IMR-90 (cell line): ENCODE measurements around the gene GRPR. TPM values are rescaled to one million over a fixed set of nuclear protein-coding genes. Genes with fewer than 3 reads are reported as not detected.

Source experiments
- ATAC-seq: fragments of 200-7000 bp; cut with Tn5 transposase; 2 replicates; pipeline ENCODE4 v1.9.1; 2020; ENCODE audit warnings: low read depth, mild to moderate bottlenecking, moderate library complexity
- BruUV-seq: library from RNA; stranded (reverse); fragments of 400-500 nt; replicated peaks from 2 replicates; lab custom pipeline; 2021; lab: Mats Ljungman, UMichigan
- CTCF ChIA-PET: fragments of 300-600 bp; formaldehyde crosslinking; extraction: SDS; loops from one replicate; lab custom pipeline; 2021; ENCODE audit warnings: antibody characterized with exemption; lab: Yijun Ruan, JAX
- POLR2A ChIA-PET: fragments of 300-600 bp; sonication (Branson Sonifier 250); formaldehyde crosslinking; loops from one replicate; lab custom pipeline; 2022; ENCODE audit warnings: antibody characterized with exemption; ENCODE audit not compliant: unreplicated experiment; lab: Charles Lee
- DNase-seq: peaks from one replicate; pipeline ENCODE4 v3.0.0; 2013
- H2AFZ ChIP-seq: replicated peaks from 2 replicates; pipeline ENCODE3; 2013; ENCODE audit warnings: low read length, mild to moderate bottlenecking; ENCODE audit not compliant: poor library complexity
- H2AK5ac ChIP-seq: 2 replicates; pipeline ENCODE4 v1.6.1; 2013; ENCODE audit warnings: low read depth, low read length, inconsistent platforms
- H2AK9ac ChIP-seq: replicated peaks from 2 replicates; pipeline ENCODE3; 2013; ENCODE audit warnings: mild to moderate bottlenecking, low read depth, low read length, moderate library complexity; ENCODE audit not compliant: poor library complexity
- H2BK120ac ChIP-seq: 2 replicates; pipeline ENCODE4 v1.6.1; 2013; ENCODE audit warnings: low read depth, low read length, inconsistent platforms
- H2BK15ac ChIP-seq: 3 replicates; pipeline ENCODE4 v1.6.1; 2013; ENCODE audit warnings: low read depth, low read length, inconsistent platforms
- H2BK20ac ChIP-seq: 2 replicates; pipeline ENCODE4 v1.6.1; 2013; ENCODE audit warnings: low read depth, mild to moderate bottlenecking, inconsistent platforms, low read length, moderate library complexity
- H2BK5ac ChIP-seq: 2 replicates; pipeline ENCODE4 v1.6.1; 2013; ENCODE audit warnings: mild to moderate bottlenecking, low read depth, low read length, inconsistent platforms; ENCODE audit not compliant: poor library complexity, severe bottlenecking
- H3K14ac ChIP-seq: replicated peaks from 2 replicates; pipeline ENCODE4 v1.6.1; 2013; ENCODE audit warnings: low read depth, low read length, inconsistent platforms
- H3K18ac ChIP-seq: 2 replicates; pipeline ENCODE4 v1.6.1; 2013; ENCODE audit warnings: low read depth, low read length, control low read depth
- H3K23ac ChIP-seq: 2 replicates; pipeline ENCODE4 v1.6.1; 2013; ENCODE audit warnings: low read depth, low read length, inconsistent platforms
- H3K27ac ChIP-seq: 2 replicates; pipeline ENCODE4 v1.5.1; 2013; ENCODE audit warnings: mild to moderate bottlenecking, control low read depth, low read length; ENCODE audit not compliant: insufficient read depth
- H3K27me3 ChIP-seq: 2 replicates; pipeline ENCODE4 v1.6.1; 2013; ENCODE audit warnings: low read length; ENCODE audit not compliant: control insufficient read depth, insufficient read depth
- H3K36me3 ChIP-seq: 2 replicates; pipeline ENCODE4 v1.6.1; 2013; ENCODE audit warnings: low read length, mixed read lengths; ENCODE audit not compliant: control insufficient read depth, insufficient read depth
- H3K4ac ChIP-seq: 2 replicates; pipeline ENCODE4 v1.6.1; 2013; ENCODE audit warnings: low read depth, low read length, inconsistent platforms
- H3K4me1 ChIP-seq: 2 replicates; pipeline ENCODE4 v1.6.1; 2013; ENCODE audit warnings: low read length, mixed read lengths; ENCODE audit not compliant: control insufficient read depth, insufficient read depth
- H3K4me2 ChIP-seq: 2 replicates; pipeline ENCODE4 v1.6.1; 2013; ENCODE audit warnings: low read depth, mild to moderate bottlenecking, control low read depth, low read length, moderate library complexity
- H3K4me3 ChIP-seq: 2 replicates; pipeline ENCODE4 v1.5.1; 2013; ENCODE audit warnings: low read depth, mild to moderate bottlenecking, control low read depth, low read length, moderate library complexity; ENCODE audit not compliant: insufficient read depth
- H3K56ac ChIP-seq: 2 replicates; pipeline ENCODE4 v1.6.1; 2013; ENCODE audit warnings: low read length, inconsistent platforms; ENCODE audit not compliant: insufficient read depth; ENCODE audit errors: extremely low read depth
- H3K79me1 ChIP-seq, 2 experiments: 2 replicates each; pipeline ENCODE4 v1.6.1; 2013; ENCODE audit warnings: low read length in 2 of 2, inconsistent platforms in 1 of 2, low read depth in 1 of 2
- H3K9ac ChIP-seq: 2 replicates; pipeline ENCODE4 v1.6.1; 2013; ENCODE audit warnings: low read depth, low read length, control low read depth
- H3K9me1 ChIP-seq: 2 replicates; pipeline ENCODE4 v1.6.1; 2013; ENCODE audit warnings: low read length, inconsistent platforms; ENCODE audit not compliant: insufficient read depth
- H3K9me3 ChIP-seq: 2 replicates; pipeline ENCODE4 v1.6.1; 2013; ENCODE audit warnings: low read length; ENCODE audit not compliant: control insufficient read depth, insufficient read depth
- H4K20me1 ChIP-seq: 2 replicates; pipeline ENCODE4 v1.6.1; 2013; ENCODE audit warnings: low read length, inconsistent platforms; ENCODE audit not compliant: insufficient read depth
- H4K5ac ChIP-seq: 2 replicates; pipeline ENCODE4 v1.6.1; 2013; ENCODE audit warnings: mild to moderate bottlenecking, low read depth, low read length, control low read depth
- H4K8ac ChIP-seq, 2 experiments: 2 replicates each; pipeline ENCODE4 v1.6.1; 2013; ENCODE audit warnings: low read depth in 2 of 2, low read length in 2 of 2, control low read depth in 1 of 2, inconsistent platforms in 1 of 2
- H4K91ac ChIP-seq: 2 replicates; pipeline ENCODE4 v1.6.1; 2013; ENCODE audit warnings: low read depth, low read length, inconsistent platforms; ENCODE audit not compliant: insufficient read depth
- BHLHE40 ChIP-seq: fragments of 150-350 bp; IDR thresholded peaks from 2 replicates; pipeline ENCODE4 v1.6.1; 2016; ENCODE audit warnings: mild to moderate bottlenecking, low read depth, low read length
- CEBPB ChIP-seq: IDR thresholded peaks from 2 replicates; pipeline ENCODE4 v1.6.1; 2012; ENCODE audit warnings: low read depth, low read length, improper control_type of control experiment
- CHD1 ChIP-seq: IDR thresholded peaks from 2 replicates; pipeline ENCODE4 v1.6.1; 2012; ENCODE audit warnings: low read depth, low read length, improper control_type of control experiment
- CTCF ChIP-seq: conservative IDR thresholded peaks from 2 replicates; pipeline ENCODE4 v1.5.1; 2012; ENCODE audit warnings: mild to moderate bottlenecking, low read depth, low read length, improper control_type of control experiment
- ELK1 ChIP-seq: fragments of 150-350 bp; IDR thresholded peaks from 2 replicates; pipeline ENCODE4 v1.6.1; 2016; ENCODE audit warnings: low read depth, mild to moderate bottlenecking, low read length, moderate library complexity, borderline replicate concordance
- FOS ChIP-seq: fragments of 150-350 bp; IDR thresholded peaks from 2 replicates; pipeline ENCODE4 v1.6.1; 2016; ENCODE audit warnings: low read depth, low read length
- MAFK ChIP-seq: IDR thresholded peaks from 2 replicates; pipeline ENCODE4 v1.6.1; 2012; ENCODE audit warnings: low read depth, low read length, improper control_type of control experiment
- MAZ ChIP-seq: IDR thresholded peaks from 2 replicates; pipeline ENCODE4 v1.6.1; 2012; ENCODE audit warnings: low read depth, mild to moderate bottlenecking, low read length, improper control_type of control experiment, moderate library complexity, borderline replicate concordance
- MXI1 ChIP-seq: IDR thresholded peaks from 2 replicates; pipeline ENCODE4 v1.6.1; 2012; ENCODE audit warnings: low read depth, mild to moderate bottlenecking, low read length, moderate library complexity, borderline replicate concordance
- NFE2L2 ChIP-seq: fragments of 150-350 bp; IDR thresholded peaks from 2 replicates; pipeline ENCODE4 v1.6.1; 2016; ENCODE audit warnings: low read depth, mild to moderate bottlenecking, low read length
- POLR2A ChIP-seq: IDR thresholded peaks from 2 replicates; pipeline ENCODE4 v1.6.1; 2012; ENCODE audit warnings: mild to moderate bottlenecking, low read depth, low read length
- RAD21 ChIP-seq: IDR thresholded peaks from 2 replicates; pipeline ENCODE4 v1.6.1; 2012; ENCODE audit warnings: low read length, improper control_type of control experiment
- RCOR1 ChIP-seq: IDR thresholded peaks from 2 replicates; pipeline ENCODE4 v1.6.1; 2012; ENCODE audit warnings: mild to moderate bottlenecking, low read length, improper control_type of control experiment; ENCODE audit not compliant: insufficient replicate concordance
- RFX5 ChIP-seq: IDR thresholded peaks from 2 replicates; pipeline ENCODE4 v1.8.0; 2012; ENCODE audit warnings: low read depth, mild to moderate bottlenecking, low read length, moderate library complexity
- SMC3 ChIP-seq: fragments of 150-350 bp; IDR thresholded peaks from 2 replicates; pipeline ENCODE4 v1.6.1; 2016; ENCODE audit warnings: low read depth, mild to moderate bottlenecking, antibody characterized with exemption, low read length, moderate library complexity
- USF2 ChIP-seq: fragments of 150-350 bp; IDR thresholded peaks from 2 replicates; pipeline ENCODE4 v1.6.1; 2017; ENCODE audit warnings: mild to moderate bottlenecking, antibody characterized with exemption, low read length, low read depth
- WGBS, 2 experiments: methylation state at CpG; one replicate each; pipeline versions ENCODE4 v1.1.5 to v1.1.7; 2013; ENCODE audit warnings: missing lambda C conversion rate in 2 of 2; ENCODE audit not compliant: insufficient read length in 1 of 2; ENCODE audit errors: extremely low coverage in 2 of 2; 5-methylcytosine and 5-hydroxymethylcytosine counted together
- dilution Hi-C: fragments of 300-500 bp; cut with HindIII; formaldehyde crosslinking; loops from one replicate; pipeline ENCODE4 v1.14.3; 2018; ENCODE audit warnings: low sequenced_read_pairs; ENCODE audit not compliant: unreplicated experiment
- in situ Hi-C: fragments of 300-500 bp; cut with MboI; formaldehyde crosslinking; loops from 3 replicates; pipeline ENCODE4 v1.14.3; 2019; ENCODE audit warnings: low sequenced_read_pairs, inconsistent platforms, mixed read lengths
- intact Hi-C: fragments of 100-400 bp; cut with micrococcal nuclease; formaldehyde crosslinking; loops from 2 replicates; pipeline ENCODE4 v1.10.0; 2022
- polyA plus RNA-seq, 3 experiments: library from polyadenylated mRNA; depleted of rRNA; stranded (reverse); fragments of >200 nt; gene quantifications; 2 replicates each; pipeline ENCODE4 v1.2.3, GENCODE V29; 2012; ENCODE audit warnings: low replicate concordance in 1 of 3
- total RNA-seq: library from RNA; depleted of rRNA; stranded (reverse); fragments of >200 nt; gene quantifications from 2 replicates; pipeline ENCODE4 v1.2.3, GENCODE V29; 2012

Gene GRPR
- total and polyA plus RNA-seq, 2 of the 4 experiments (the other 2 are of a cell fraction) = 9.2 to 13.6 TPM

GRCh38 chrX:16112428-16112827 is 10.9 kb upstream of the GRPR start:
- H2BK20ac ChIP-seq = no peak overlapping the region
- H3K9me1 ChIP-seq = no peaks in the 10 kb centered on the region
- dilution Hi-C loops (no loop called here), intact Hi-C loops (no loop called here), in situ Hi-C loops (no loop called here)
- no peak overlapping the region for H2BK5ac ChIP-seq
- no peak overlapping the region for H3K4ac ChIP-seq
- H3K9me3 ChIP-seq = no peaks in the 10 kb centered on the region
- H3K23ac ChIP-seq = no peak overlapping the region
- no peaks in the 10 kb centered on the region for H4K20me1 ChIP-seq
- H2AFZ ChIP-seq = no peak overlapping the region
- CTCF ChIA-PET = interaction anchor here (0.5 kb wide), 1 partner anchor 571 kb away, joined by 3 read pairs; no protein-coding TSS in a partner anchor
- H3K27ac ChIP-seq = no peak overlapping the region
- WGBS, 2 experiments = no CpG with 5 or more reads among the region's 2 CpGs
- H4K5ac ChIP-seq = no peak overlapping the region
- 0 out of 2 replicates have a peak, but pooled peaks cover 2% of the 10 kb centered on the region for H3K27me3 ChIP-seq
- H2AK9ac ChIP-seq = no peak overlapping the region
- no peak overlapping the region for H3K4me3 ChIP-seq
- H3K18ac ChIP-seq = no peak overlapping the region
- ATAC-seq (no peak), DNase-seq (no peak)
- POLR2A ChIA-PET = interaction anchor here (0.6 kb wide), 1 partner anchor 585 kb away, joined by 12 read pairs; no protein-coding TSS in a partner anchor
- no peak overlapping the region for H3K14ac ChIP-seq
- H3K56ac ChIP-seq = no peak overlapping the region
- H4K91ac ChIP-seq = no peak overlapping the region
- no peak overlapping the region for H3K4me2 ChIP-seq
- H2AK5ac ChIP-seq = no peak overlapping the region
- no peaks in the 10 kb centered on the region for H3K79me1 ChIP-seq
- no peak overlapping the region for H3K9ac ChIP-seq
- BruUV-seq = no TSS peak
- H2BK120ac ChIP-seq = no peak overlapping the region
- H2BK15ac ChIP-seq = no peak overlapping the region
- H3K4me1 ChIP-seq = peaks cover 2% of the 10 kb centered on the region
- no peaks in the 10 kb centered on the region for H3K36me3 ChIP-seq
- TF ChIP-seq CTCF = 0 out of 2 replicates have a peak, but pooled peaks have one; percentile 24
- no peak for TF ChIP-seq CEBPB
- no peak for TF ChIP-seq CHD1
- no peak for TF ChIP-seq NFE2L2
- TF ChIP-seq RCOR1 = no peak
- no peak for TF ChIP-seq BHLHE40
- no peak for TF ChIP-seq MAFK
- TF ChIP-seq ELK1 = no peak
- TF ChIP-seq FOS = no peak
- no peak for TF ChIP-seq MXI1
- no peak for TF ChIP-seq POLR2A
- TF ChIP-seq SMC3 = peak; percentile 17; the same call in 1 of the 2 replicates
- 0 out of 2 replicates have a peak, but pooled peaks have one; percentile 8 for TF ChIP-seq RAD21
- no peak for TF ChIP-seq RFX5
- TF ChIP-seq MAZ = no peak
- no peak for TF ChIP-seq USF2
- H4K8ac ChIP-seq = no peak overlapping the region
